Activated naive CD8-positive, alpha-beta T cell treated with anti-CD3 and anti-CD28 coated beads, Interleukin-2, amount 50 U/mL, for 24 hours (primary cell): ENCODE measurements around the gene RGS6.

ENCODE experiments used
- ATAC-seq: fragments of 150-1000 bp; cut with Tn5 transposase; one replicate; pipeline ENCODE4 v1.10.0; 2021
- DNase-seq: peaks from one replicate; pipeline ENCODE4 v3.0.0; 2021
- H3K27ac Mint-ChIP-seq: one replicate; pipeline ENCODE4 v1.8.0; 2021; ENCODE audit warnings: mild to moderate bottlenecking, mixed read lengths
- H3K27me3 Mint-ChIP-seq: one replicate; pipeline ENCODE4 v1.8.0; 2021; ENCODE audit warnings: mixed read lengths
- H3K36me3 Mint-ChIP-seq: one replicate; pipeline ENCODE4 v1.8.0; 2021; ENCODE audit warnings: low read depth, mixed read lengths
- H3K4me1 Mint-ChIP-seq: one replicate; pipeline ENCODE4 v1.8.0; 2021; ENCODE audit warnings: mixed read lengths
- H3K4me3 Mint-ChIP-seq: one replicate; pipeline ENCODE4 v1.8.0; 2021; ENCODE audit warnings: mild to moderate bottlenecking, moderate library complexity, mixed read lengths
- H3K9me3 Mint-ChIP-seq: one replicate; pipeline ENCODE4 v1.8.0; 2021; ENCODE audit warnings: mixed read lengths

RGS6 gene

DNA sequence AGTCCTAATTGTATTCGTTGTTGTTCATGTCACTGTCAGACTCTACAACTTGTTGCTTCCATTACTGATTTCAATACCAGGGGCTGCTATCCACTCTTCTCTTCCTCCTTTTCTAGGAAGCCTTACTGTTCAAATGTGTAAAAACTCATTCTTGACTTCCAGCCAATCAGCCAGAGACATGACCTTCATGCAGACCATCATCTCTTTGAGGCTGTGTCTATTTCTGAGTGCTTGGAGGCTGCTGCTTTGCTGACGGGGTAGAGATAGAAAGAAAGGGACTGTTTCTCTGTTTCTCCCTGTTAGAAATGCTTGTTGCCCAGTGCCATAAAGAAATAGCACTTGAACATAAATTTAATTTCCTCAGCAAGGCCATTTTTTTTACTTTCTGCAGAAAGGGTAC is 282.9 kb downstream of the RGS6 start:
- no peak overlapping the region for H3K4me3 Mint-ChIP-seq
- no peaks in the 10 kb centered on the region for H3K27me3 Mint-ChIP-seq
- DNase-seq (no peak), ATAC-seq (no peak)
- no peak overlapping the region for H3K27ac Mint-ChIP-seq
- peaks cover 11% of the 10 kb centered on the region for H3K9me3 Mint-ChIP-seq
- no peaks in the 10 kb centered on the region for H3K4me1 Mint-ChIP-seq
- H3K36me3 Mint-ChIP-seq = no peaks in the 10 kb centered on the region

DNA sequence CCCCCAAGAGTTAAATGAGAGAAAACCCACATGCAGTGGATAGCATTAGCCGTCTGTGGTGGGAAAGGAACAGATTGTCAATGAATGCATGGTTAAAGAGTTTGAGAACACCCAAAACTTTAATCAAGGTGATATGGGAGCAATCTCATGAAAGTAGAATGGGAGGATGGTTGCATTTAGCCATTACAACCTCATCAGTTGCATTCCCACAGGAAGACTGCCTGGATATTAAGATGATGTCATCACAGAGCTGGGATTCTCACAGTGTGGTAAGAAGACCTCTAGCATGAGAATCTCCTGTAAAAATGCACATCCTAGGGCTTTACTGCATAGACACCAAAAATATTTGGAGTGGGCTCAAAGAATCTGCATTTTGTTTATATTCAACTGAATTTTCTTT is 284.9 kb downstream of the RGS6 start:
- no peaks in the 10 kb centered on the region for H3K27me3 Mint-ChIP-seq

DNA sequence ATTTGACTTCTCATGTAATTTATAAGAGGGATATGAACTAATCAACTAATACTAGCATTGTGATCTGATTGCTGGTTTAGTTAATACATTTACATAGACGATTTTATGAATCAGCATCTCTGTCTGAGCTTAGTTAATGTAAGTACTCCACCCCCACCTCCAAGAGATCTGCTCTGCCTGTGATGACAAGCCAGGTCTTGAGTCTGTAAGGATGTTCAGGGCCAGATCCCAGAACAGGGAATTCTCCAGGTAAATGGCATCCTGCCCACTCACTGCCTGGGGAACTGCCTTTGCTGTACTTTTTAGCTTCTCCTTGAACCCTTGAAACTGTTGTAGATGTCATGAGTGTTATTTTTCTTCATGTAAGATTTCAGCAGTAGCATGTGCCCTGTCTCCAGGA is 289.8 kb downstream of the RGS6 start:
- ATAC-seq (no peak), DNase-seq (no peak)
- no peaks in the 10 kb centered on the region for H3K27me3 Mint-ChIP-seq
- peaks cover 17% of the 10 kb centered on the region for H3K9me3 Mint-ChIP-seq
- no peaks in the 10 kb centered on the region for H3K4me1 Mint-ChIP-seq
- H3K27ac Mint-ChIP-seq = no peak overlapping the region
- no peaks in the 10 kb centered on the region for H3K36me3 Mint-ChIP-seq
- H3K4me3 Mint-ChIP-seq = no peak overlapping the region

More for the DNA sequence above, 284.9 kb downstream of the RGS6 start:
- H3K4me3 Mint-ChIP-seq = no peak overlapping the region
- no peak for DNase-seq
- no peak overlapping the region for H3K27ac Mint-ChIP-seq
- peaks cover 24% of the 10 kb centered on the region for H3K9me3 Mint-ChIP-seq
- H3K36me3 Mint-ChIP-seq = no peaks in the 10 kb centered on the region
- no peaks in the 10 kb centered on the region for H3K4me1 Mint-ChIP-seq
- ATAC-seq = no peak

DNA sequence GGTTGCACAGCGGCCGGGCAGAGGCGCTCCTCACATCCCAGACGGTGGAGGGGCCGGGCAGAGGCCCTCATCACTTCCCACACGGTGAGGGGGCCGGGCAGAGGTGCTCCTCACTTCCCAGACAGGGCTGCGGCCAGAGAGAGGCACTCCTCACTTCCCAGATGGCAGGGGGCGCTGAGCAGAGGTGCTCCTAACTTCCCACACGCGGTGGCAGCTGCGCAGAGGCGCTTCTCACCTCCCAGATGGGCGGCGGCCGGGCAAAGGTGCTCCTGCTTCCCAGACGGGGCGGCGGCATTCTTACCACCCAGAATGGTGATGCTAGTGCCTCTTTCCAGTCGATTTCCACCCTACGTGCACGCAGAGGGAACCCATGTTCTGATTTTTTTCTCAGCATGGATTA is 304.4 kb downstream of the RGS6 start:
- Mint-ChIP-seq H3K27me3 (peaks cover 2% of the 10 kb centered on the region), H3K4me3 (no peak overlapping the region), H3K9me3 (no peaks in the 10 kb centered on the region), H3K4me1 (no peaks in the 10 kb centered on the region), H3K36me3 (no peaks in the 10 kb centered on the region), H3K27ac (no peak overlapping the region)
- ATAC-seq (no peak), DNase-seq (no peak)

- DNase-seq (no peak), ATAC-seq (no peak)
- H3K27me3 Mint-ChIP-seq = no peaks in the 10 kb centered on the region
- H3K36me3 Mint-ChIP-seq = no peaks in the 10 kb centered on the region
- H3K4me3 Mint-ChIP-seq = no peak overlapping the region
- H3K4me1 Mint-ChIP-seq = no peaks in the 10 kb centered on the region
- H3K9me3 Mint-ChIP-seq = no peaks in the 10 kb centered on the region
- no peak overlapping the region for H3K27ac Mint-ChIP-seq
Measured at GRCh38 chr14:72237722-72238666, 305.8 kb downstream of the RGS6 start.

- no peak for ATAC-seq
- no peak for DNase-seq
Measured at GRCh38 chr14:72243309-72244293, 311.4 kb downstream of the RGS6 start.

GRCh38 chr14:72247896-72248465 is 315.8 kb downstream of the RGS6 start:
- Mint-ChIP-seq H3K27ac (no peak overlapping the region), H3K36me3 (no peaks in the 10 kb centered on the region), H3K4me1 (no peaks in the 10 kb centered on the region), H3K27me3 (peaks cover 21% of the 10 kb centered on the region), H3K4me3 (no peak overlapping the region), H3K9me3 (peaks cover 14% of the 10 kb centered on the region)
- DNase-seq (no peak), ATAC-seq (no peak)

More at GRCh38 chr14:72243309-72244293, 311.4 kb downstream of the RGS6 start:
- H3K27me3 Mint-ChIP-seq = peaks cover 12% of the 10 kb centered on the region
- H3K9me3 Mint-ChIP-seq = peaks cover 11% of the 10 kb centered on the region
- no peaks in the 10 kb centered on the region for H3K36me3 Mint-ChIP-seq
- H3K4me3 Mint-ChIP-seq = no peak overlapping the region
- no peak overlapping the region for H3K27ac Mint-ChIP-seq
- H3K4me1 Mint-ChIP-seq = no peaks in the 10 kb centered on the region

GRCh38 chr14:72253503-72253902 is 321.3 kb downstream of the RGS6 start:
- H3K27ac Mint-ChIP-seq = no peak overlapping the region
- peaks cover 9% of the 10 kb centered on the region for H3K4me1 Mint-ChIP-seq
- no peaks in the 10 kb centered on the region for H3K36me3 Mint-ChIP-seq
- peaks cover 4% of the 10 kb centered on the region for H3K9me3 Mint-ChIP-seq
- no peak for ATAC-seq
- H3K27me3 Mint-ChIP-seq = peaks cover 10% of the 10 kb centered on the region
- DNase-seq = no peak
- no peak overlapping the region for H3K4me3 Mint-ChIP-seq

DNA sequence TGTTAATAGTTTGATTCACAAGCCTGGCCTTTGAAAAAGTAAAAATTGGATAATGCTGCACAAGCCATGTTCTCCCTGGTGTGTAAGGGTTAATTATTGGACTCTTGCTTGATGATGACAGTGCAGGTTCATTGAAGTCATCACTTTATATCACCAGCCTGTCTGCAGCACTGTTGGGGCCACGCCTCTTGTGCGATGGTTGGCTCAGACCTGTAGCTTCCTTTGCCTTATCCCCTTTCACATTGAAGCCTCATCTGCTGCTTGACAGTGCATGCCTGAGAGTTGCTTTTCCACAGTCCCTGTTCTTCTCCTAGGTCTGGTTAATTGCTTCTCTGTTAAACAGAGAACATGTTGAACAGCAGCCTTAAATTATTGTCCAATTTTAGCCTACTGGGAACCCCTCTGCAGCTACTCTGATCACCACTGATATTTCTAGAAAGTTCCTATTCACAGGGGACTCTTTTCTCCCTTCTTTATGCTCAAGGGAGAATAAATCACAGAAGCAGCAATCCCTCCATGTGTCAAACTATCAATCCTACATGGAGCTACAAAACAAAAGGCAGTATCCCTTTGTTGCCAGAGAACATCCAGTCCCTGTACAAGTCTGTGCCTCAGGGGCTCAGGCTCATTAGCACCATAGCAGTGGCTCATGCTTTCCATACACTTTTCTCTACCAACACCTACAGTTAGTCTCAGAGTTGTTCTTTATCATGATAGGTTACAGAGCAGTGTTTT is 322.1 kb downstream of the RGS6 start:
- Mint-ChIP-seq H3K27ac (no peak overlapping the region), H3K36me3 (no peaks in the 10 kb centered on the region), H3K4me1 (peaks cover 9% of the 10 kb centered on the region), H3K9me3 (peaks cover 3% of the 10 kb centered on the region), H3K4me3 (no peak overlapping the region), H3K27me3 (peaks cover 7% of the 10 kb centered on the region)
- DNase-seq (no peak), ATAC-seq (peak; percentile 30)

- Mint-ChIP-seq H3K4me3 (no peak overlapping the region), H3K27ac (no peak overlapping the region), H3K27me3 (peaks cover 5% of the 10 kb centered on the region)
Measured at GRCh38 chr14:72254937-72255472, 322.8 kb downstream of the RGS6 start.

DNA sequence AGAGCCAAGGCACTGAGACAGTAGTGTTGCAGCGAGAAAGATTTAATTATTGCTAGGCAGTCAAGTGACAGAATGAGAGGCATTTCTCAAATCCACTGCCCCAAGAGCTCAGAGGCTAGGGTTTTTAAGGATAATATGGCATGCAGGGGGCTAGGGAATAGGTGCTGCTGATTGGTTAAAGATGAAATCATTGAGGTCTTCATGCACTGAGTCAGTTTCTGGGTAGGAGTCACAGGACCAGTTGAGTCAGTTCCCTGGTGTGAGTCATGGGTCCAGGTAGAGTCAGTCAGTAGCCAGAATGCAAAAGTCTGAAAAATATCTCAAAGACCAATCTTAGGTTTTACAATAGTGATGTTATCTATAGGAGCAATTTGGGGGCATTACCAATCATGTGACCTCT is 323.8 kb downstream of the RGS6 start:
- peak; percentile 9 for DNase-seq
- Mint-ChIP-seq H3K27me3 (peaks cover 8% of the 10 kb centered on the region), H3K4me1 (peaks cover 9% of the 10 kb centered on the region), H3K4me3 (no peak overlapping the region), H3K9me3 (peaks cover 4% of the 10 kb centered on the region), H3K27ac (no peak overlapping the region), H3K36me3 (peaks cover 1% of the 10 kb centered on the region)
- peak; percentile 96 for ATAC-seq

More at GRCh38 chr14:72254937-72255472, 322.8 kb downstream of the RGS6 start:
- peaks cover under 1% of the 10 kb centered on the region for H3K9me3 Mint-ChIP-seq
- no peaks in the 10 kb centered on the region for H3K36me3 Mint-ChIP-seq
- DNase-seq (no peak), ATAC-seq (peak; percentile 7)
- H3K4me1 Mint-ChIP-seq = peaks cover 9% of the 10 kb centered on the region

DNA sequence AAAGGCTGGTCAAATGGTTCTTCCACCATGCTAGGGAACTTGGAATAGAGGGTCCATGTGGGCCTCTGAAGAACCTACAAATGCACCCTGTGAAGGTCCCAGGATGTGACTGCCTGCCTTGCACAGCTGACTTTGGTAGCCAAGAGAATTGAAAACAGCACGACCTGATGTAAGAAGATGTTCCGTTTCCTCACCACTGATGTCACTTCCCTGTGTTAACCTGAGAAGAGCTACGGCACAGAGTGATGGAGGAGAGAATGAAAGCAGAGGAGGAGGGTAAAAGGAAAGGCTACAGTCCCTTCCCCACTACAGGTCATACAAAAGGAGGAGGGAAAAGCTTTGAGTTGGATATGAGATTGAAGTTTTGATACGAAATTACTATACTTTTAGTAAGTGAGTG is 328.8 kb downstream of the RGS6 start:
- no peak for DNase-seq
- no peak overlapping the region for H3K4me3 Mint-ChIP-seq
- peaks cover 2% of the 10 kb centered on the region for H3K4me1 Mint-ChIP-seq
- H3K36me3 Mint-ChIP-seq = peaks cover 1% of the 10 kb centered on the region
- peaks cover 10% of the 10 kb centered on the region for H3K27me3 Mint-ChIP-seq
- peaks cover 13% of the 10 kb centered on the region for H3K9me3 Mint-ChIP-seq
- no peak overlapping the region for H3K27ac Mint-ChIP-seq
- ATAC-seq = no peak

- peaks cover 1% of the 10 kb centered on the region for H3K36me3 Mint-ChIP-seq
- ATAC-seq (no peak), DNase-seq (no peak)
- peaks cover 11% of the 10 kb centered on the region for H3K27me3 Mint-ChIP-seq
- no peak overlapping the region for H3K4me3 Mint-ChIP-seq
- H3K27ac Mint-ChIP-seq = no peak overlapping the region
- no peaks in the 10 kb centered on the region for H3K4me1 Mint-ChIP-seq
- H3K9me3 Mint-ChIP-seq = peaks cover 13% of the 10 kb centered on the region
Measured at GRCh38 chr14:72262771-72263170, 330.5 kb downstream of the RGS6 start.
